ENCODE measurements around the gene GYG1. TPM values are rescaled to one million over a fixed set of nuclear protein-coding genes. Genes with fewer than 3 reads are reported as not detected.

GYG1 gene
- total and polyA plus RNA-seq, 2 of the 8 experiments (the other 6 are each of a cell fraction or from before 2014, with no cell fraction given) = 19.4 to 34.2 TPM

- TF ChIP-seq CHD7 (IDR thresholded peaks at IDR 0.05; ENCODE audit: insufficient replicate concordance, low read length) (no peak), YY1 (IDR thresholded peaks at IDR 0.05; ENCODE audit: low read depth, low read length) (no peak), TEAD4 (IDR thresholded peaks at IDR 0.05; ENCODE audit: low read depth, low read length) (no peak), SIRT6 (IDR thresholded peaks at IDR 0.05; ENCODE audit: low read length) (no peak), POLR2A (IDR thresholded peaks at IDR 0.05; ENCODE audit: control extremely low read depth in 1 of 2, low read depth in 2 of 2, low read length in 2 of 2) (no peak), PHF8 (conservative IDR thresholded peaks at IDR 0.05; ENCODE audit: low read depth, low read length) (no peak)
These were observed 19.8 kb upstream of the GYG1 start (continued) for GRCh38 chr3:148971401-148972163.
